Measurements from ENCODE around the gene KCNJ9.

The KCNJ9 gene

DNA sequence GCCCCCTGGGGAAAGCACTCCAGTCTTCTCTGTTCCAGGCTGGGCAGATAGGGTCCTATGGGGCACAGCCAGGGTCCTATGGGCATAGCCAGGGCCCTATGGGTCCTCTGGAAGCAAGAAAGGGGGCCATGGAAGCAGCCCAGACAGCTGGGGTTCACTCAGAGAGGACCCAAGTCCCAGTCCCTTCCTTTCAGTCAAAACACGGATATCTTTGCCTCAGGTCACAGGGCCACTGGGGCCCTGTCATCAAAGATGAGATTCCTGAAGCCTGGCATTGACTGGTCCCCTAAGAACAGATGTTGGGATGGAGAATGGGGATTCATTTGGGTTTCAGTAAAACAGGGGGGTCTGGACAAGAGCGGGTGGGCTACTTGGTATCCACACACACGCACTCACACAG lies 8.5 kb downstream of the KCNJ9 start:
- no peak for DNase-seq

DNA sequence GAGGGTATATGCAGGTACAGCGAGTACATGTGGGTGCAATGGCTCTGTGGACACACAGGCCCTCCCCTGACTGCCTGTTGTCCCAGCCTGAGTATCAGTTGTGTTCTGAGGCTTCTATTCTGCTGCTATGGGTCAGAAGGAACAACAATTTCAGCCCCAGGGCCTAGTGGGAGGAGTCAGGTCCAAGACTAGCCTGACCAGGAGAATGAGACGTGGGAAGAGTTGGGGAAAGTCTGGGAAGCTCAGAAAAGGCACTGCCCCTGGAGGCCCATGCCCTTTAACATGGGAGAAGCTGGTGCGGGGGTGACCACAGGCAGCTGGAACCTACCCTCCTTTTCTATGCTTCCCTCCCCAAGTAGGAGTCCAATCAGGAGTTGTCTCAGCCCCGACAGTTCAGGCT lies 9.4 kb downstream of the KCNJ9 start:
- DNase-seq: no peak

GRCh38 chr1:160091666-160092223 lies 10.4 kb downstream of the KCNJ9 start:
- DNase-seq: no peak

DNA sequence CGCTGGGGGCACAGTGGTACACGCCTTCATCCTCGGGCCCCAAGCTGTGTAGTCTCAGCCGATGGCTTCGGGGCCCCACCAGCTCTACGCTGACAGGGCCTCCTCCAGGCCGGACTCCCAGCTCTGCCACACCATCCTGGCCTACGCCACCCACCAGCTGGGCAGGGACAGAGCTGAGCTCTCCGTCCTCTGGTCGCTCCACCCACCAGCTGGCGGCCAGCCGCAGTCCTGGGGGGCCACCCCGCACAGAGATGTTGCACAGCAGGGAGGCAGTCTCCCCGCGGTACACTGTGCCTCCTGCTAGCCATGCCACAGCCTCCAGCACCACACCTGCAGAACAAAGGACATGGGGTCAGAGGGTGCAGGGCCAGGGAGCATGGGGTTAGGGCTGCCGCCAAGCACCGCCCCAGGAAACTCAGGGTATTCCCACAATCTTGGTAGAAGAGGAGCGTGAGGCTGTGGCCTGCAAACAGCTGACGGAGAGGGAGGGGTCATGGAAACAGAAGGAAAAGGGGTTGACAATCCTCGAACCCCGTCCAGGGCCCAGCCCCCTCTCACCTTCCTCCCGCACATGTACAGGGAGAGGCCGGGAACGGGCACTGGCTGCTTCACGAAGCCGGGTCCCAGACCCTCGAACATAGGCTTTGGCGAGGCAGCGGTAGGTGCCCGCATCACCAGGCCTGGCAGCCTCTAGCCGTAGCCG lies 11.2 kb downstream of the KCNJ9 start:
- DNase-seq: no peak

DNA sequence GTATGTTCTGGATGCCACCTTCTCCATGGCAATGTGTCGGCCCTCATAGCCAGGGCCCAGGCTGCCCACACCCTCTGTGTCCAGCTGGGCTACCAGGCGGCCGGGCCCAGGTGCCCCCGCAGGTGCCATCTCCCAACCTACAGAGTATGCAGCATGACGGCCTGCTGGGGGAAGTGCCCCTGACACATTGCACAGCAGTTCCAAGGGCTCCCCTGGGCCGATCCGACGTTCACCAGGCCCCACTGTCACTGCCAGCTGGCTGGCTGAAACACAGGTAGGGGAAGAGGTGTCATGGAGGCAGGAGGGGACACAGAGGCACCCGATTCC lies 11.7 kb downstream of the KCNJ9 start:
- DNase-seq: no peak

DNA sequence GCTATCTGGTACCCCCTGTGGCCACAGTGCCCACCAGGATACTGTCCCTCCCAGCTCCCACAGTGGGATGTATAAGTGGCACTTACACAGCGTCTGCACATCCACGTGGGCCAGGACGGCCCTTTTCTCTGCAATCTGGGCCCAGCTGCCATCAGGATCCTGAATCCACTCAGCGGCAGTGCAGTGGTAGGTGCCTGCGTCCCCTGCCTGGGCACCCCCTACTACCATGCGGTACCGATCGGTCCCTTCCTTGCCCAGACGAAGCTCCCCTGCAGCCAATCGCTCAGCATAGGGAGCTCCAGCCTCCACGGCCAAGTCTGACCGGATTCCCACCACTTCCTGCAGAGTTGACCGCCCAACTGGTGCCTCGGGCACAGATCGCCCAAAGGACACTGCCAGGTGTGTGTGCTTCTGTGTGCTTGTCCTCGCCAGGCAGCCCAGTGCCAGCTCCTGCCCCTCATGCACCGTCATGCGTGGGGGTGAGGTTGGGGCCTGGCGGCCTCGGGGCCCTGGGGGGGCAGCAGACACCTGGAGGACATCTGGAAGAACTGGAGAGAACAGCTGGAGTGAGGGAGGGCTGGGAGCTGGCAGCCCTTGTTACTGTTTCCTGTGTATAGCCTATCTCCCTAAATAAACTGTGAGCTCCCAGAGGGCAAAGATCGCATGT lies 12.4 kb downstream of the KCNJ9 start:
- DNase-seq: no peak

DNA sequence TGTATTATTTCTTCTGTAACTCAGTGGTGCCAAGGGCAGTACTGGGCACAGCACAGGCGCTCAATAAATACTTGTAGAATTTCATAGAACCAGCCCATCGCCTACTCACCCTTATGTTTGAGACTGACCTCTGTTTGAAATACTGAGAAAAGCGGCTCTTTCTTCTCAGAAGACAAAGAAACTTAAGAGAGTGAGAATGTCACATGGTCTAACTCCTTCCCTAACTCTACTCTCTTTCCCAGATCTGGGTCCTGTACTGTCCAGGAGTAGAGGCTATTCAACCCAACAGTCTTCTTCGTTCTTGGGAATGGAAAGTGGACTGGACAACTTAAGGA lies 12.9 kb downstream of the KCNJ9 start:
- no peak for DNase-seq

DNA sequence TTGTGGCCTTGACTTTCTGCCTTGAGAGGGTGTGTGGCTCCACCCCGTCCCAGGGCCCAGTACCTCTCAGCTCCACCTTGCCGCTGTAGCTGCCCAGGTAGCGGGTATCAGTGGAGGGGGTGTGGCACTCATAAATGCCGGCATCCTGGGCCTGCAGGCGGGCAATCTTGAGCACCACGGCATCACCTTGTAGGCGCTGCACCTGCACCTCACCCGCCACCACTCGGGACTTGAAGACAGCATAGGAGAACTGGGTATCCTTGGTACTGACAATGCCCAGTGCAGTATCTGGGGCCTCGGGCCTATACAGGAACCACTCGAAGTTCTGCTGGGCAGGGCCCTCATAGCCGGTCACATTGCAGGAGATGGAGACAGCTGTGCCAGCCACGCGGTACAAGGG lies 13.5 kb downstream of the KCNJ9 start:
- DNase-seq: no peak

DNA sequence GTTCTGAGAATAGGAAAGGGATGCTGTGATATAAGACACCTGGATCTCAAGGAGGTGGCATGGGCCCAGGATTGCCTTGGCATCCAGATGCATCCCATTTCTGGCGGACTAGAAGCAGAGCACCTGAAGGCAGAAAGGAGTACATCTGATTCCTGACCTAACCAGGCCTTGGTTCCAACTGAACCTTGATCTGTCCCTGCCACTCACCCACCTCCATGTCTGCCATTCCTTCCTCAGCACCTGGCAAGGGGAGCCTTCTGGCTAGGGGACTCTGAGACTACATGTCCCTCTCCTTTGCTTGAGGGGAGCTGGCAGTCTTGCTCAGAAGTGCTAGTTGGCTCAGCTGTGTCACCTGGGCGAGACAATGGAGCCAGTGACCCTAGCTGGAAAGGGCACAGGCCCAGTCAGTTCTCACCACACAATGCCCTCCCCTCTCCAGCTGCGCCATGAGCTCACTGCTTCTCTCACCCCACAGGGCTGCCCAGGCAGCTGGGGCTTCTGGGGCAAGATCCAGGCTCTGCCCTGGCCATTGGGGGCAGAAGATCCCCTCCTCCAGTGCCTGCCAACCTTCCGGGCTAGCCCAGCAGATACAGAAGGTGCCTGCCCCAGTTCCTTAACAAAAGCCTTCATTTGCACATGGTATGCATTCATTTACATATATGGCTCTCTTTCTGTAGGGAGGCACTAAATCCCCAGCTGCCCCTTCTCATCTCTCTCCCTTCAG lies 14.2 kb downstream of the KCNJ9 start:
- DNase-seq: no peak

- DNase-seq: no peak
Observed at GRCh38 chr1:160096274-160097116, 15.2 kb downstream of the KCNJ9 start.

DNA sequence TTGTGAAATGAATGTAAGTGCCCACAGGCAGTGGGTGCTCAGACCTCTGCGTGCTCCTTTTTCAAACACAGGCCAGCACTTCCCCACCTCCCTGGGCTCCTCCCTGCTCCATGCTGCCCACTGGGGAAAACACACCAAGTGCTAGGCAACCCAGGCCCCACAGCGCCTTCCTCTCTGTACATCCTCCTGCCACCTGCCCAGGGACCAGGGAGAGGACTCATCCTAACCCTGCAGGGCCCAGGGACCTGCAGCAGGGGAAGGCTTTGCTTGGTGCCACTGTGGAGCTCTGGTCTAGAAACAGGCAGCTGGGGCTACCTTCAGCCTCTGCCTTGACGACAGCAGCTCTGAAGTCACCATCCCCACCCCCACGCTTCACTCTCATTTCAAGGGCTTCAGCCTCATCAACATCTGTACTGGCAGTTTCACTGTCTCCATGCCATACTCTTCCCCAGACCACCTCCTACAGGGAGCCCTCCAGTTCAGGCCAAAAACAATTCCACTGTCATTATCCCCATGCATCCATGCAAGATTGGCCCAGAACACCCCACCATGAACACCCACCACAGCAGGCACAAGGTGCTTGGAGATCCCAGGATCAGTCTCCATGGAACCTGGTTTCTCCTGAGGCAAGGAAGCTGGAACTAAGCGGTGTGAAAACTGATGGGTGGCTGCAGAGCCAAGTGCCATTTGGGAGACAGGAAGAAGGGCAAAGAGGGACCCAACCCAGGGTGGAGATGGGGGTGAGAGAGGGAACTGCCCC lies 16.0 kb downstream of the KCNJ9 start:
- DNase-seq: peak; percentile 23 to 28

DNA sequence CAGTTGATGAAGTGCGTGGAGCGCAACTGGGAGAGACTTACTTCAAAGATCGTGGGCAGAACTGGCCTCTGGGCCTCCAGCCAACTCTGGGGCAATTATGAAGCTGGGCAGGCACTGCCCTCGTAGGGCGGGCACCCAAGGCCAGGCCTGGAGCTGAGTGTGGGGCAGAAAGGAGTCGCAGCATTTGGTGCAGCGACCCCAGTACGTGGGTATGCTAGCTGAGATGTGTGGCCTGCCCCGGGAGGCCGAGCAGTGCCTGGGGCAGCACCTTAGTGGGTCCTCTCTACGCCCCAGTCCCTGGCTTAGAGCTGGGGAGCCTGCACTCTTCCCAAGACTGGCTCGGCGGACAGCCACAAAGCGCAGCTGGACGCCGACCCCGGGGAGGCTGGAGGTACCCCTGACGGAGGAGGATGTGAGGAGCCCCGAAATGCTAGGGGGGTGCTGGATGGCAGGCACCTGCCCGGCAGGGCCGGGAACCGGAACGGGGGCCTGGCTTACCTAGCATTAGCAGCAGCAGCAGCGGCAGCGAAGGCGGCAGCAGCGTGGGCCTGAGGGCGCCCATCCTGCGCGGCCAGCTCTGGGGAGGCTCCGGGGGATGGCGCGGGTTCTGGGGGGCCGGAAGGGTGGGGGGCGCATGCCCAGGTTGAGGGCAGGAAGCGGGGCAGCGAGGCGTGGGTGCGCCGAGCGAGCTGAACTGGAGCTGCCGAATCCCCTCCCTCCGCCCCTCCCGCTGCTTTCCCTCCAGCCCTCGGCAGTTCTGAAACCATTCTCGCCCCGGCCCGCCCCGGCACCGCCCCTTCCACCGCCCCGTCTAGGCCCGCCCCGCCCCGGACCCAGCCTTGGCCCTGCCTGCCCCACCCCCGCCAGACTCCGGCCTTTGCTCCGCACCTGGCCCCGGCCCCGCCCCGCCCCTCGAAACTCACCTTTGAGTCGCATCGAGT lies 16.8 kb downstream of the KCNJ9 start, which contains the start of gene IGSF8:
TSS of gene IGSF8 (minus strand) at position 709 of the 941 bp plus-strand sequence. CDS start at position 562, 147 bp downstream.
- DNase-seq: peak; percentile 87 to 94

DNA sequence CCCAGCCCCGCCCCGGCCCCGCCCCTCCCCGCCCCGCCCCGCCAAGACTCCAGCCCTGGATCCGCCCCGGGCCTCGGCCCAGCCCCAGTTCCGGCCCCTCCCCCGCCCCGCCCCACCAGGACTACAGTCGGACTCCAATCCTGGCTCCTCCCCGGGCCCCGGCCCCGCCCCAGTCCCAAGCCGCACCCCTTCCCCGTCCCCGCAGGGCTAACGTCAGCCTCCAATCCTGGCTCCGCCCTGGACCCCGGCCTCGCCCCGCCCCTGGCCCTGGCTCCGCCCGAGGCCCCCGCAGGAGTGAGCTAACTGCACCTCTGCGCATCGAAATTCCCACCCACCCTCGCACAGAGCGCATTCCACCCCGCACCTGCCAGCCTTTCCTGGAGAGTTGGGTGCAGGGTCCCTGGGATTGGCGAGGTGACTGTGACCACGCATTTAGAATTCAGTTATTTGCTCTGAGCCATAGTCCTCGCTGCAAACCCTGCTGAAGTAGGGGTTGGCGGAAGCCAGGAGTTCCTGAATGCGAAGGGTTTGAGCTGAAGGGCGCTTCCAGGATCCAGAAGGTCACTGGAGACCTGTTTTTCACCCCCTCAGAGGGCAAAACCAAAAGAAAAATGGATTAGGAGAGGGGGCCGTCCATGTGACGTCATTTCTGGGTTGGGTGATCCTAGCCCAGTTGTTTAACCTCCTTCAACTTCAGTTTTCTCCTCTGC lies 17.7 kb downstream of the KCNJ9 start:
- peak; percentile 96 to 99 for DNase-seq

- DNase-seq: no peak
Observed at GRCh38 chr1:160099716-160100375, 18.5 kb downstream of the KCNJ9 start.

- DNase-seq: peak; percentile 70 to 75
Observed at GRCh38 chr1:160101037-160101716, 19.8 kb downstream of the KCNJ9 start.

GRCh38 chr1:160101717-160102522 lies 20.6 kb downstream of the KCNJ9 start:
- no peak for DNase-seq

DNA sequence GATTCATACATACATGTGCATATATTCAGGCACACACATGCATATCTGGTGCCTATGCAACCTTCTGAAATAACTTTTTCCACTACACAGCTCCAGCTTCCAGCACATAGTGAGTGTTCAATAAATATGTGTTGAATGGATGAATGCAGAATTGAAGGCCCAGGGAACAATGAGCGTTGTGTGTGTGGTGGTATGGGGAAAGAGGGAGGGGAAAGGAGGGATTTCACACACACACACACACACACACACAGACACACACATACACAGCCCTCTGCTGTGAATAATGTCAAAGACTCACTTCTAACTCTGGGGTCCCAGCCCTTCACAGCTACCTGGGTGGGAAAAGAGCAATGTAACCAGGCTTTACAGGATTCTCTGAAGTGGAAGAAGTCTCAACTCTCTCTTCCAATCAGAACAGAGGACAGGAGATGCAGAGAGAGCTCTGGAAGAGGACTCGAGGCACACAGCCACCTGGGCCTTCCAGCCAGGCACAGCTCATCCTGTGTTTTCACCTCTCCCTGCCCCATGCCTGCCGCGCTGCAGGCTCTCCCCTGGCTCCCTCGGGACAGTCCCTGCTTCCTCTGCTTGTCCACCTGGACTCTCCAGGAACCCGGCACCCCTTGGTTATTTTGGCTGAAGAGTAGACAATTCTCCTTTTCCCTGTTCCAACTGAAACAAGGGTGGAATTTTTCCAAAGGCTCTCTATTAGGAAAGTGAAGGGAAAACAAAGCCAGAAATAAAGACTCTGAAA lies 22.5 kb downstream of the KCNJ9 start:
- DNase-seq: no peak
